Right lobe of liver (tissue), 6 donors: ENCODE results near the gene SHANK2. TPM values are rescaled to one million over a fixed set of nuclear protein-coding genes. Genes with fewer than 3 reads are reported as not detected.

Experiments used
- ATAC-seq, 4 donors: fragments of 200-7000 bp; cut with Tn5 transposase; one replicate each; pipeline ENCODE4 v1.9.1; 2020; ENCODE audit warnings: mild to moderate bottlenecking in 4 of 4, moderate library complexity in 4 of 4
- DNase-seq, 3 donors: peaks; one replicate each; pipeline ENCODE4 v3.0.0-alpha.2; 2020
- H3K27ac ChIP-seq, 3 donors: fragments of 200-600 bp; one replicate each; pipeline ENCODE4 v1.8.0; 2022
- H3K27me3 ChIP-seq, 2 donors: fragments of 200-600 bp; one replicate each; pipeline ENCODE4 v1.8.0; 2022
- H3K36me3 ChIP-seq, 4 donors: fragments of 200-600 bp; sonication (generic) in 1 of 4; one replicate each; pipeline versions ENCODE4 v1.5.1 to v1.8.0; 2017 to 2022; ENCODE audit warnings: control low read depth in 1 of 4
- H3K4me1 ChIP-seq, 4 donors: fragments of 200-600 bp; sonication (generic) in 1 of 4; one replicate each; pipeline versions ENCODE4 v1.5.1 to v1.8.0; 2017 to 2022; ENCODE audit warnings: control low read depth in 1 of 4
- H3K4me3 ChIP-seq, 3 donors: fragments of 200-600 bp; one replicate each; pipeline ENCODE4 v1.8.0; 2022
- H3K9me3 ChIP-seq, 4 donors: fragments of 200-600 bp; sonication (generic) in 1 of 4; one replicate each; pipeline versions ENCODE4 v1.5.1 to v1.8.0; 2017 to 2022; ENCODE audit warnings: control low read depth in 1 of 4
- CTCF ChIP-seq, 4 donors: fragments of 200-600 bp in 3 of 4; fragments of 450-650 bp in 1 of 4; IDR thresholded peaks; one replicate each; pipeline versions ENCODE4 v1.5.1 to v1.8.0; 2016 to 2022; ENCODE audit warnings: antibody characterized with exemption in 4 of 4, mild to moderate bottlenecking in 2 of 4
- POLR2A ChIP-seq: fragments of 450-650 bp; IDR thresholded peaks from one replicate; pipeline ENCODE4 v1.6.1; 2017; ENCODE audit warnings: antibody characterized with exemption, mild to moderate bottlenecking
- WGBS: methylation state at CpG from one replicate; pipeline ENCODE4 v1.1.6; 2018; ENCODE audit warnings: low coverage, low lambda C conversion rate; ENCODE audit not compliant: insufficient coverage; ENCODE audit errors: missing lambda C conversion rate; 5-methylcytosine and 5-hydroxymethylcytosine counted together
- intact Hi-C, 2 donors: fragments of 100-400 bp; cut with DNase I; formaldehyde crosslinking; loops; one replicate each; pipeline versions ENCODE4 v1.11.2 to v1.14.1; 2022
- total RNA-seq, 6 experiments: library from RNA; depleted of rRNA in 2 of 6; stranded (reverse); fragments of >200 nt in 2 of 6; fragmentation: NEBNext Ultra II Directional in 3 of 6; extraction: Animal tissue kit (Norgen Biotek cat#: 25700) in 3 of 6; gene quantifications; one replicate each; pipeline versions ENCODE4 v1.1.0 to v1.2.4, GENCODE V29; 2016 to 2023
- donor health status: DM: no; HTN: yes; CAD: no.
- donor health status: DM: no; HTN: no; CAD: no.
- donor health status: DM: no; HTN: no; CAD: no.
- donor health status: DM: no; HTN: yes; CAD: no.
- donor health status: DM: no; HTN: yes; CAD: no.

Gene SHANK2
- total RNA-seq, 6 experiments from 2014 or later: 21.9 to 50.3 (median 30.9) TPM

- Histone ChIP-seq H3K4me3 (no peak overlapping the region), H3K27me3 (no peaks in the 10 kb centered on the region), H3K27ac (peak overlapping the region in 1 of 3 donors; percentile 15), H3K36me3 (no peaks in the 10 kb centered on the region), H3K9me3 (no peaks in the 10 kb centered on the region), H3K4me1 (peaks cover 0 to 9% (median 4%) of the 10 kb centered on the region in 4 donors)
- no peak for TF ChIP-seq CTCF (IDR thresholded peaks at IDR 0.05)
- TF ChIP-seq POLR2A: no peak
- intact Hi-C loops: no loop called here
- peak; percentile 98 to 100 (median 98) for ATAC-seq
- DNase-seq: peak; percentile 76 to 94 (median 87)
- WGBS: 12% methylated on average over 5 of the region's 14 CpGs
These were observed 34.6 kb upstream of the SHANK2 start for GRCh38 chr11:71286701-71287643.

- H3K4me1 ChIP-seq: peaks cover 0 to 9% (median 4%) of the 10 kb centered on the region in 4 donors
- intact Hi-C loops: no loop called here
- H3K9me3 ChIP-seq: no peaks in the 10 kb centered on the region
- WGBS: 88% methylated on average over 5 of the region's 14 CpGs
- DNase-seq (peak in 1 of 3 donors; percentile 24), ATAC-seq (no peak)
- H3K36me3 ChIP-seq: no peaks in the 10 kb centered on the region
- no peak overlapping the region for H3K4me3 ChIP-seq
- H3K27ac ChIP-seq: no peak overlapping the region
- no peaks in the 10 kb centered on the region for H3K27me3 ChIP-seq
- TF ChIP-seq CTCF (IDR thresholded peaks at IDR 0.05): no peak
- TF ChIP-seq POLR2A: no peak
These were observed 32.7 kb upstream of the SHANK2 start for GRCh38 chr11:71285111-71285510.

- Histone ChIP-seq H3K36me3 (no peaks in the 10 kb centered on the region), H3K27ac (no peak overlapping the region), H3K9me3 (no peaks in the 10 kb centered on the region), H3K4me3 (no peak overlapping the region), H3K27me3 (no peaks in the 10 kb centered on the region), H3K4me1 (peaks cover 0 to 9% (median 4%) of the 10 kb centered on the region in 4 donors)
- DNase-seq (no peak), ATAC-seq (no peak)
- intact Hi-C loops: no loop called here
- WGBS: no CpG with 5 or more reads among the region's 2 CpGs
- TF ChIP-seq CTCF (IDR thresholded peaks at IDR 0.05): no peak
- TF ChIP-seq POLR2A: no peak
These were observed 32.2 kb upstream of the SHANK2 start for GRCh38 chr11:71284525-71285092.

- ATAC-seq (no peak), DNase-seq (no peak)
- TF ChIP-seq POLR2A: no peak
- TF ChIP-seq CTCF (IDR thresholded peaks at IDR 0.05): no peak
- intact Hi-C loops: no loop called here
- Histone ChIP-seq H3K27me3 (no peaks in the 10 kb centered on the region), H3K27ac (no peak overlapping the region), H3K36me3 (no peaks in the 10 kb centered on the region), H3K4me3 (no peak overlapping the region), H3K9me3 (no peaks in the 10 kb centered on the region), H3K4me1 (peaks cover 0 to 9% (median 4%) of the 10 kb centered on the region in 4 donors)
- WGBS: 77% methylated on average over 8 of the region's 16 CpGs
These were observed 31.6 kb upstream of the SHANK2 start for GRCh38 chr11:71283971-71284441.
